Left kidney (tissue), 2 donors: ENCODE measurements around the gene RALGAPA1. TPM values are rescaled to one million over a fixed set of nuclear protein-coding genes. Genes with fewer than 3 reads are reported as not detected.
A peak's percentile ranks its signal among the peaks of the same experiment; 100 is the strongest.
"Not testable (repeated sequence)": the region's sequence is repeated elsewhere in the genome, so short reads cannot be mapped to it uniquely, and the experiment has no call there.

Experiments used
- DNase-seq: peaks from one replicate; pipeline ENCODE4 v3.0.0-alpha.2; 2013
- polyA plus RNA-seq: library from polyadenylated mRNA; unstranded; fragments of 120-200 nt; gene quantifications from one replicate; pipeline ENCODE4 v1.2.1, GENCODE V29; 2013; ENCODE audit not compliant: insufficient read length

RALGAPA1 gene
- polyA plus RNA-seq, 1 donor, result 48.7 TPM

GRCh38 chr14:35701531-35701930 is 107.6 kb downstream of the RALGAPA1 start:
- DNase-seq, result no peak

- DNase-seq, result no peak
Measured at GRCh38 chr14:35699791-35700444, 109.2 kb downstream of the RALGAPA1 start.

GRCh38 chr14:35696575-35696974 is 112.5 kb downstream of the RALGAPA1 start:
- DNase-seq, result no peak

GRCh38 chr14:35696119-35696518 is 113.0 kb downstream of the RALGAPA1 start:
- DNase-seq, result no peak

GRCh38 chr14:35695647-35696046 is 113.4 kb downstream of the RALGAPA1 start:
- no peak for DNase-seq

- DNase-seq, result no peak
Measured at GRCh38 chr14:35695072-35695471, 114.0 kb downstream of the RALGAPA1 start.

- DNase-seq, result no peak
Measured at GRCh38 chr14:35689000-35689460, 120.1 kb downstream of the RALGAPA1 start.

- no peak for DNase-seq
Measured at GRCh38 chr14:35688126-35688826, 120.8 kb downstream of the RALGAPA1 start.

- DNase-seq, result peak; percentile 29
Measured at GRCh38 chr14:35687335-35687939, 121.7 kb downstream of the RALGAPA1 start.

- not testable (repeated sequence) for DNase-seq
Measured at GRCh38 chr14:35683688-35684087, 125.4 kb downstream of the RALGAPA1 start.

- no peak for DNase-seq
Measured at GRCh38 chr14:35682802-35683201, 126.3 kb downstream of the RALGAPA1 start.

- DNase-seq, result no peak
Measured at GRCh38 chr14:35678403-35679028, 130.6 kb downstream of the RALGAPA1 start.

GRCh38 chr14:35669782-35670181 is 139.3 kb downstream of the RALGAPA1 start:
- no peak for DNase-seq

GRCh38 chr14:35666429-35667043 is 142.6 kb downstream of the RALGAPA1 start:
- no peak for DNase-seq

- no peak for DNase-seq
Measured at GRCh38 chr14:35661875-35662274, 147.2 kb downstream of the RALGAPA1 start.

GRCh38 chr14:35653045-35653444 is 156.1 kb downstream of the RALGAPA1 start:
- DNase-seq, result no peak

GRCh38 chr14:35643513-35643912 is 165.6 kb downstream of the RALGAPA1 start:
- DNase-seq, result no peak

- no peak for DNase-seq
Measured at GRCh38 chr14:35637851-35638250, 171.2 kb downstream of the RALGAPA1 start.

- no peak for DNase-seq
Measured at GRCh38 chr14:35637269-35637668, 171.8 kb downstream of the RALGAPA1 start.

- DNase-seq, result no peak
Measured at GRCh38 chr14:35632676-35633075, 176.4 kb downstream of the RALGAPA1 start.

- DNase-seq, result no peak
Measured at GRCh38 chr14:35632271-35632670, 176.8 kb downstream of the RALGAPA1 start.

GRCh38 chr14:35631071-35631805 is 177.9 kb downstream of the RALGAPA1 start:
- DNase-seq, result no peak
